NB4 (cell line): ENCODE results near the gene CLPTM1L.

Experiments
- CTCF ChIP-seq: IDR thresholded peaks from one replicate; pipeline ENCODE4 v1.5.1; 2012; ENCODE audit warnings: low read depth, low read length
- MYC ChIP-seq: IDR thresholded peaks from 2 replicates; pipeline ENCODE4 v1.6.1; 2011; ENCODE audit warnings: low read depth, low read length
- POLR2A ChIP-seq: IDR thresholded peaks from 2 replicates; pipeline ENCODE4 v1.6.1; 2011; ENCODE audit warnings: mild to moderate bottlenecking; ENCODE audit not compliant: insufficient read length; ENCODE audit errors: extremely low read depth
- TF ChIP-seq, protein P1 (sequence below): IDR thresholded peaks from 2 replicates; pipeline ENCODE4 v1.6.1; 2011; ENCODE audit warnings: low read depth, low read length

- no peak for TF ChIP-seq CTCF
- TF ChIP-seq MYC = no peak
- no peak for TF ChIP-seq POLR2A
- TF ChIP-seq, protein P1, sequence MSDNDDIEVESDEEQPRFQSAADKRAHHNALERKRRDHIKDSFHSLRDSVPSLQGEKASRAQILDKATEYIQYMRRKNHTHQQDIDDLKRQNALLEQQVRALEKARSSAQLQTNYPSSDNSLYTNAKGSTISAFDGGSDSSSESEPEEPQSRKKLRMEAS = peak; percentile 13; the same call in 1 of the 2 replicates
These were observed 13.8 kb upstream of the CLPTM1L start for GRCh38 chr5:1358726-1359025.
